GM23248 (cell line): Measurements from ENCODE around the gene INS.

ENCODE experiments used
- EZH2 ChIP-seq: fragments of 200-600 bp; sonication (generic); IDR thresholded peaks from 2 replicates; pipeline ENCODE4 v1.6.1; 2018; ENCODE audit warnings: antibody characterized with exemption, mild to moderate bottlenecking; ENCODE audit not compliant: insufficient read depth, poor library complexity, severe bottlenecking
- EZH2phosphoT487 ChIP-seq: fragments of 200-600 bp; sonication (generic); IDR thresholded peaks from 2 replicates; pipeline ENCODE4 v1.6.1; 2018; ENCODE audit warnings: antibody characterized with exemption, moderate library complexity, mild to moderate bottlenecking, low read depth; ENCODE audit not compliant: insufficient read depth

- TF ChIP-seq EZH2: no peak
- TF ChIP-seq EZH2phosphoT487: no peak
Observed at GRCh38 chr11:2157294-2158040, 3.5 kb downstream of the INS start.
